ENCODE results near the gene RPS18. TPM values are rescaled to one million over a fixed set of nuclear protein-coding genes. Genes with fewer than 3 reads are reported as not detected.

RPS18 gene
- total and polyA plus RNA-seq, 9 of the 15 experiments (the other 6 are each of a cell fraction or from before 2014, with no cell fraction given): 5,023 to 17,516 (median 8,131) TPM

DNA sequence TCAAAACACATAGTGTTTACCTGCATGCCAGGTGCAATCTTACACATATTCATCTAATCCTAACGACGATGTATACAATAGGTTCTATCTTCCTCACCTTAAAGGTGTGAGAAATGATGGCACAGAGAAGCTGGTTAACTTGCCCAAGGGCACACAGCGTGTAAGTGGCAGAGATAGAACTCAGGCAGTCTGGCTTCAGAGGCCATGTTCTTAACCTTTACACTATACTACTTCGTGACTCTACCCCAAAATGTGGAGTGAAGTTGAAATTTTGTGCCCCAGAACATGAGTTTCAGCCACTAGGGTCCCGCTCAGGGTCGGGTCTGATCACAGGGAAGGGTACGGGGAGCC lies 783 bp upstream of the RPS18 start (continued):
- TF ChIP-seq HDAC3 (IDR thresholded peaks at IDR 0.05; ENCODE audit: borderline replicate concordance, partially characterized antibody) (peak; percentile 16), CC2D1A (IDR thresholded peaks at IDR 0.05) (peak; percentile 21; the same call in 1 of the 2 replicates), U2AF1 (optimal IDR thresholded peaks at IDR 0.05; ENCODE audit: low read depth, low read length) (no peak), NONO (IDR thresholded peaks at IDR 0.05; ENCODE audit: low read depth in 2 of 2, low read length in 1 of 2) (peak in 1 of 2 experiments; percentile 44; a peak in 1 of 4 replicates), GABPA (tag; conservative IDR thresholded peaks at IDR 0.05; ENCODE audit: low read depth) (no peak), DACH1 (IDR thresholded peaks at IDR 0.05; ENCODE audit: partially characterized antibody) (peak; percentile 31), HLTF (IDR thresholded peaks at IDR 0.05) (no peak), FOXA1 (IDR thresholded peaks at IDR 0.05; ENCODE audit: borderline replicate concordance) (no peak), CBX1 (IDR thresholded peaks at IDR 0.05; ENCODE audit: low read depth) (peak; percentile 71; the same call in 1 of the 2 replicates), ZC3H11A (IDR thresholded peaks at IDR 0.05; ENCODE audit: low read depth, low read length) (0 out of 2 replicates have a peak, but pooled peaks have one; percentile 84), RBM25 (IDR thresholded peaks at IDR 0.05; ENCODE audit: low read depth, low read length, severe bottlenecking) (peak; percentile 97), ADNP (tag; IDR thresholded peaks at IDR 0.05) (no peak), PTBP1 (IDR thresholded peaks at IDR 0.05; ENCODE audit: low read depth, low read length) (peak; percentile 83; the same call in 1 of the 2 replicates), RCOR1 (IDR thresholded peaks at IDR 0.05; ENCODE audit: borderline replicate concordance in 1 of 2, low read depth in 2 of 2, low read length in 2 of 2) (peak; percentile 27 to 80; a peak in 3 of 4 replicates)
- TF ChIP-seq, protein P1, sequence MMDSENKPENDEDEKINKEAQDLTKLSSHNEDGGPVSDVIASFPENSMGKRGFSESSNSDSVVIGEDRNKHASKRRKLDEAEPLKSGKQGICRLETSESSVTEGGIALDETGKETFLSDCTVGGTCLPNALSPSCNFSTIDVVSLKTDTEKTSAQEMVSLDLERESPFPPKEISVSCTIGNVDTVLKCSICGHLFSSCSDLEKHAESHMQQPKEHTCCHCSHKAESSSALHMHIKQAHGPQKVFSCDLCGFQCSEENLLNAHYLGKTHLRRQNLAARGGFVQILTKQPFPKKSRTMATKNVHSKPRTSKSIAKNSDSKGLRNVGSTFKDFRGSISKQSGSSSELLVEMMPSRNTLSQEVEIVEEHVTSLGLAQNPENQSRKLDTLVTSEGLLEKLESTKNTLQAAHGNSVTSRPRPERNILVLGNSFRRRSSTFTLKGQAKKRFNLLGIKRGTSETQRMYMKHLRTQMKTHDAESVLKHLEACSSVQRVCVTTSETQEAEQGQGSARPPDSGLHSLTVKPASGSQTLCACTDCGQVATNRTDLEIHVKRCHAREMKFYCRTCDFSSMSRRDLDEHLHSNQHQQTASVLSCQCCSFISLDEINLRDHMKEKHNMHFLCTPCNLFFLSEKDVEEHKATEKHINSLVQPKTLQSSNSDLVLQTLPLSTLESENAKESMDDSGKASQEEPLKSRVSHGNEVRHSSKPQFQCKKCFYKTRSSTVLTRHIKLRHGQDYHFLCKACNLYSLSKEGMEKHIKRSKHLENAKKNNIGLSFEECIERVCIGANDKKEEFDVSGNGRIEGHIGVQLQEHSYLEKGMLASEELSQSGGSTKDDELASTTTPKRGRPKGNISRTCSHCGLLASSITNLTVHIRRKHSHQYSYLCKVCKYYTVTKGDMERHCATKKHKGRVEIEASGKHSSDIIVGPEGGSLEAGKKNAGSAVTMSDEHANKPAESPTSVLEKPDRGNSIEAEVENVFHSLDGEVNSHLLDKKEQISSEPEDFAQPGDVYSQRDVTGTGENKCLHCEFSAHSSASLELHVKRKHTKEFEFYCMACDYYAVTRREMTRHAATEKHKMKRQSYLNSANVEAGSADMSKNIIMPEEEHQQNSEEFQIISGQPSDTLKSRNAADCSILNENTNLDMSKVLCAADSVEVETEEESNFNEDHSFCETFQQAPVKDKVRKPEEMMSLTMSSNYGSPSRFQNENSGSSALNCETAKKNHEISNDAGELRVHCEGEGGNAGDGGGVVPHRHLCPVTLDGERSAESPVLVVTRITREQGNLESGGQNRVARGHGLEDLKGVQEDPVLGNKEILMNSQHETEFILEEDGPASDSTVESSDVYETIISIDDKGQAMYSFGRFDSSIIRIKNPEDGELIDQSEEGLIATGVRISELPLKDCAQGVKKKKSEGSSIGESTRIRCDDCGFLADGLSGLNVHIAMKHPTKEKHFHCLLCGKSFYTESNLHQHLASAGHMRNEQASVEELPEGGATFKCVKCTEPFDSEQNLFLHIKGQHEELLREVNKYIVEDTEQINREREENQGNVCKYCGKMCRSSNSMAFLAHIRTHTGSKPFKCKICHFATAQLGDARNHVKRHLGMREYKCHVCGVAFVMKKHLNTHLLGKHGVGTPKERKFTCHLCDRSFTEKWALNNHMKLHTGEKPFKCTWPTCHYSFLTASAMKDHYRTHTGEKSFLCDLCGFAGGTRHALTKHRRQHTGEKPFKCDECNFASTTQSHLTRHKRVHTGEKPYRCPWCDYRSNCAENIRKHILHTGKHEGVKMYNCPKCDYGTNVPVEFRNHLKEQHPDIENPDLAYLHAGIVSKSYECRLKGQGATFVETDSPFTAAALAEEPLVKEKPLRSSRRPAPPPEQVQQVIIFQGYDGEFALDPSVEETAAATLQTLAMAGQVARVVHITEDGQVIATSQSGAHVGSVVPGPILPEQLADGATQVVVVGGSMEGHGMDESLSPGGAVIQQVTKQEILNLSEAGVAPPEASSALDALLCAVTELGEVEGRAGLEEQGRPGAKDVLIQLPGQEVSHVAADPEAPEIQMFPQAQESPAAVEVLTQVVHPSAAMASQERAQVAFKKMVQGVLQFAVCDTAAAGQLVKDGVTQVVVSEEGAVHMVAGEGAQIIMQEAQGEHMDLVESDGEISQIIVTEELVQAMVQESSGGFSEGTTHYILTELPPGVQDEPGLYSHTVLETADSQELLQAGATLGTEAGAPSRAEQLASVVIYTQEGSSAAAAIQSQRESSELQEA (IDR thresholded peaks at IDR 0.05; ENCODE audit: low read depth): 0 out of 2 replicates have a peak, but pooled peaks have one; percentile 19
- TF ChIP-seq, protein P2, sequence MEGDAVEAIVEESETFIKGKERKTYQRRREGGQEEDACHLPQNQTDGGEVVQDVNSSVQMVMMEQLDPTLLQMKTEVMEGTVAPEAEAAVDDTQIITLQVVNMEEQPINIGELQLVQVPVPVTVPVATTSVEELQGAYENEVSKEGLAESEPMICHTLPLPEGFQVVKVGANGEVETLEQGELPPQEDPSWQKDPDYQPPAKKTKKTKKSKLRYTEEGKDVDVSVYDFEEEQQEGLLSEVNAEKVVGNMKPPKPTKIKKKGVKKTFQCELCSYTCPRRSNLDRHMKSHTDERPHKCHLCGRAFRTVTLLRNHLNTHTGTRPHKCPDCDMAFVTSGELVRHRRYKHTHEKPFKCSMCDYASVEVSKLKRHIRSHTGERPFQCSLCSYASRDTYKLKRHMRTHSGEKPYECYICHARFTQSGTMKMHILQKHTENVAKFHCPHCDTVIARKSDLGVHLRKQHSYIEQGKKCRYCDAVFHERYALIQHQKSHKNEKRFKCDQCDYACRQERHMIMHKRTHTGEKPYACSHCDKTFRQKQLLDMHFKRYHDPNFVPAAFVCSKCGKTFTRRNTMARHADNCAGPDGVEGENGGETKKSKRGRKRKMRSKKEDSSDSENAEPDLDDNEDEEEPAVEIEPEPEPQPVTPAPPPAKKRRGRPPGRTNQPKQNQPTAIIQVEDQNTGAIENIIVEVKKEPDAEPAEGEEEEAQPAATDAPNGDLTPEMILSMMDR (IDR thresholded peaks at IDR 0.05 in 2 of 3, conservative IDR thresholded peaks at IDR 0.05 in 1 of 3; ENCODE audit: insufficient read depth in 2 of 3, low read depth in 1 of 3, low read length in 3 of 3): 0 out of 6 replicates have a peak, but pooled peaks of 2 of the 3 experiments have one; percentile 3 to 4
- TF ChIP-seq, protein P3, sequence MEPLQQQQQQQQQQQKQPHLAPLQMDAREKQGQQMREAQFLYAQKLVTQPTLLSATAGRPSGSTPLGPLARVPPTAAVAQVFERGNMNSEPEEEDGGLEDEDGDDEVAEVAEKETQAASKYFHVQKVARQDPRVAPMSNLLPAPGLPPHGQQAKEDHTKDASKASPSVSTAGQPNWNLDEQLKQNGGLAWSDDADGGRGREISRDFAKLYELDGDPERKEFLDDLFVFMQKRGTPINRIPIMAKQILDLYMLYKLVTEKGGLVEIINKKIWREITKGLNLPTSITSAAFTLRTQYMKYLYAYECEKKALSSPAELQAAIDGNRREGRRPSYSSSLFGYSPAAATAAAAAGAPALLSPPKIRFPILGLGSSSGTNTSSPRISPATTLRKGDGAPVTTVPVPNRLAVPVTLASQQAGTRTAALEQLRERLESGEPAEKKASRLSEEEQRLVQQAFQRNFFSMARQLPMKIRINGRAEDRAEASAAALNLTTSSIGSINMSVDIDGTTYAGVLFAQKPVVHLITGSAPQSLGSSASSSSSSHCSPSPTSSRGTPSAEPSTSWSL (CRISPR knock-in tag; IDR thresholded peaks at IDR 0.05; ENCODE audit: borderline replicate concordance): no peak

Measured in K562 (cell line).